T1000 (cell line): ENCODE measurements around the gene AFG1L.
"Not testable (repeated sequence)": the region's sequence is repeated elsewhere in the genome, so short reads cannot be mapped to it uniquely, and the experiment has no call there.

Experiments
- DNase-seq: peaks from one replicate; lab custom pipeline; 2025; ENCODE audit warnings: mixed read lengths; lab: John Stamatoyannopoulos, UW

Gene AFG1L

DNA sequence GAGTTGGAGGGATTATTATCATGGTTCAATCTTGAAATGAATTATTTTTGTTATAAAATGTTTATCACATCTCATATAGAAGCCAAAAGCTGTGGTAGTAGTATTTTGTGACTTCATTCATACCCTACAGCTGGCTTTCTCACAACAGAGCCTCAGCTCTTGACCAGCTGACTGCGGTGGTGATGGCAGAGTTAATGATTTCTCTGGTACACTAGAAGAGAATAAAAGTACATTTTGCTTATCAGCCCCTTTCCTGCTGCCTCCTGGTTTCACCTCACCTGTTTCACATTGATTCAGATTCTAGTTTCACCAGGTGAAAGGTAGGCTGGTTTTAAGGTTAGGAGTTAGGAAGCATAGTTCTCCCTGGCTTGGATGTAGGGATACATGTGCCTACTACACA is 55.7 kb downstream of the AFG1L start:
- no peak for DNase-seq

- DNase-seq = no peak
Measured at GRCh38 chr6:108353853-108354252, 59.0 kb downstream of the AFG1L start.

DNA sequence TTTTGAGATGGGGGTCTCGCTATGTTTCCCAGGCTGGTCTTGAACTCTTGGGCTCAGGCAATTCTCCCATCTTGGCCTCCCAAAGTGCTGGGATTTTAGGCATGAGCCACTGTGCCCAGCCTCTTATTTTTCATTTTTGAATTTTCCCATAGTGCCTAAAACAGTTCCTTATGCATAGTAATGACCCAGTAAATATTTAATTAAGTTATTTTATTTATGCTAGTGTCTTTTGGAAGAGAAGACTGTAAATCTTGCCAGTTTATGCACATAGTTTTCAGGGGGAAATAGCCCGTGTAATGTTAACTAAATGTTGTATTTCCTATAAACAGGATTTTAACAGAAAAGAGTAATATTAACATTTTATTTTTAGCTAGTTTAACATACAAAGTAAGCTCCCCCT is 60.3 kb downstream of the AFG1L start:
- no peak for DNase-seq

- DNase-seq = no peak
Measured at GRCh38 chr6:108355890-108356289, 61.0 kb downstream of the AFG1L start.

- no peak for DNase-seq
Measured at GRCh38 chr6:108359901-108360882, 65.3 kb downstream of the AFG1L start.

GRCh38 chr6:108360919-108361311 is 66.1 kb downstream of the AFG1L start:
- no peak for DNase-seq

DNA sequence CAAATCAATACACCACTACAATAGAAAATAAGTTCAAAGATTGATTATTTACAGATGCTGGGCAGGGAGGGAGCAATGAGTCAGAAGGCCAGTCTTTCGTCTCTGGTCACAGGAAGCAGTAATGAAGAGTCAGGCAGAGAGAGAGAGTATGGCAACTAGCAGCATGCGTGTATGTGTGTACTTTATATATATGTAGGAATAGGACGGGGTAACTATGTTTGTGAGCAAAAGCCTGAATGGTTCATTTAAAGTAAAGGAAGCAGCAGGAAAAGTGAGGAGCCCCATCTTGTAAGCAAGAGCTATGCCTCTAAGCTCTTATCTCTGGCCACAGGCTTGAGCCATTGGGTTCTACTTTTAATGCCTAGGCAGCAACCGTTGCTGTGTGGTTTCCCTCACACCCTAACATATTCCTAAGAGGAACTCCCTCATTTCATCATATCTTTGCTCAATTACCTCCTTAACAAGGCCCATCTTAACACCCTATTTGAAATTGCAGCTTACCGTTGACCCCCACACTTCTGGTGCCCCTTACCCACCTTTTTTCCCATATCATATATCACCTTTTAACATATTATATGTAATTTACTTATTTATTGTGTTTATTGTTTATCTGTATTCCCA is 66.6 kb downstream of the AFG1L start:
- DNase-seq = no peak

- DNase-seq = no peak
Measured at GRCh38 chr6:108362455-108362854, 67.6 kb downstream of the AFG1L start.

DNA sequence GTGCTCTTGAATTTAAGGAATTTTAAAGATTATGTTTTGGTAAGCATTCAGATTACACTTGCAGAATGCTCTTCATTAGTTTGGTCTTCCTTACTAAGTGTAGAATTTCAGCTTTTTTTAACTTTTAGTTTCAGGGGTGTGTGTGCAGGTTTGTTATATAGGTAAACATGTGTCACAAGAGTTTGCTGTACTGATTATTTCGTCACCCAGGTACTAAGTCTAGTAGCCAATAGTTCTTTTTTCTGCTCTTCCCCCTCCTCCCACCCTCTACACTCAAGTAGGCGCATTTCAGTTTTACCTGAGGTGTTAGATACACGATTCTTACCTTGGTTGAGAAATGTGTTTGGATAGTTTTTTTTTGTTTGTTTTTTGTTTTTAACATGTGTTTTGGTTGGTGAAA is 68.3 kb downstream of the AFG1L start:
- DNase-seq = no peak

DNA sequence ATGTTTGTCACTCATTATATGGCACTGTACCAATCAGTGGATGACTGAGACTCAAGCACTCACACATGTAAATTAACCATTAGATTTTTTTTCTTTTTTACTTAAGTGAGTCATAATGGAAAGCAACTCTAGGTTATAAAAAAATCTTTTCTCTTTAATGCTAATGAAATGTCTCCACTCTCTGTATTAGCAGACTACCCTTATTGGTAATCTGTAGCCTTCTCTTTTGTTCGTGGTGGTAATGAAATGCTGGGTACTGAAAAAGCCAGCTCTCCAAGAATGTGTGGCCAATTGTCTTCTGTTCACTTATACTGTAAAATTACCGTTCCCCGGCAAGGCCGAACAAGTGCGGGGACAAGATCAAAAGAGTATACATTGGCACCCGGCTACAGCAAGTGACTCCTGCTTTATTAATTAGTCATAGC is 69.0 kb downstream of the AFG1L start:
- no peak for DNase-seq

- no peak for DNase-seq
Measured at GRCh38 chr6:108364470-108364869, 69.6 kb downstream of the AFG1L start.

DNA sequence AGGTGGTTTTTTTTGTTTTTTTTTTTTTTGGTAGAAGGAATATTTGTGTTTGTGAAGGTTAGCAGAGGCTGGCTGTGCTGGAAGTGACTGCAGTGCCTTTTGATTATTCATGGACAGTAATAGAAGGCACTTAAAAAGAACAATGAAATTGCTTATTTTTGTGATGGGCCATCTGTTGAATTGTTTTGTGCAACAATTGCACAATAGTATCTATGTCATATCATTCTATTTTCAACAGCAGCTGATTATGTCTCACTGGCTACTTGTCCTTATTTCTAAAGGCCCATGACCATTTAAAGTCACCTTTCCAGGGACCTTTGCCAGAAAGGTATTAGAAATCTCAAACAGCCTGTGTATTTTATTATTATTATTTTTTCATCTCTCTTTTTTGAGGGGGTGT is 70.6 kb downstream of the AFG1L start:
- DNase-seq = no peak

- no peak for DNase-seq
Measured at GRCh38 chr6:108366236-108366635, 71.4 kb downstream of the AFG1L start.

GRCh38 chr6:108368431-108369030 is 73.7 kb downstream of the AFG1L start:
- DNase-seq = no peak

DNA sequence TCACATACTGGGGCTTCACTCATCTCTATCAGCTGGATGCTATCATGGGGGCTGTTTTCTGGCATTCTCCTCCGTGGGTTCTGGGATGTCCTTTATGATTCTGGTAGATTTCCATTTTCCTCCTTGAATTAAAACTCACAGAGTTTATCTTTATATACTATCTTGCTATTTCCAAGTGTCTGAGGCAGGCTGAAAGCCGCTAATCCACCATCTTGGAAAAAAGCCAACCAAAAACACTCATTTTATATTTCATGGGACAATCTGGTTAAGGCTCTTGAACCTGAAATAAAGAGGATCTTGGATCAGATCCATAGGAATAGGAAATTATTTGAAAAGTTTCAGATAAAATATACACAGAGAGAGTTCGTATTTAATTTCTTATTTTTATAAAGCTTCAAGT is 86.0 kb downstream of the AFG1L start:
- no peak for DNase-seq

DNA sequence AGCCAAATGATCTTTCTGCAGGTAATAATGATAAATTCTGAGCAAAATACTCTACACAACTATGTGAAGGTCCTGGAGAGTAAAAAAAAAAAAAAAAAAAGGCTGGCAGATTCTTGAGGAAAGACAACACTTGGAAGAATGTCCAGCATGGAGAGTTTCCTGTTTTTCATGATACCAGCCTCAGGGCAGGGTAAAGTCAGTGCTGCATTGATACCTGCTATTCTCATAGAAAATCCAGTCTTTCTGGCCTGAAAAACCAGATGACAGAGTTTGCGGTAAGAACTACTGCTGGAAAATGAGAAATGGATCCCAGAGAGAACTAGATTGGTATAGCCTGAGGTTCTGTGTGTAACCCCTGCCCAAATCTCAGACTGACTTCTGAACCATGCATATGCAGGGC is 89.1 kb downstream of the AFG1L start:
- no peak for DNase-seq

DNA sequence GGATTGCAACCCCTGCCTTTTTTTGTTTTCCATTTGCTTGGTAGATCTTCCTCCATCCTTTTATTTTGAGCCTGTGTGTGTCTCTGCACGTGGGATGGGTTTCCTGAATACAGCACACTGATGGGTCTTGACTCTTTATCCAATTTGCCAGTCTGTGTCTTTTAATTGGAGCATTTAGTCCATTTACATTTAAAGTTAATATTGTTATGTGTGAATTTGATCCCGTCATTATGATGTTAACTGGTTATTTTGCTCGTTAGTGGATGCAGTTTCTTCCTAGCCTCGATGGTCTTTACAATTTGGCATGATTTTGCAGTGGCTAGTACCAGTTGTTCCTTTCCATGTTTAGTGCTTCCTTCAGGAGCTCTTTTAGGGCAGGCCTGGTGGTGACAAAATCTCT is 94.3 kb downstream of the AFG1L start:
- DNase-seq = not testable (repeated sequence)

DNA sequence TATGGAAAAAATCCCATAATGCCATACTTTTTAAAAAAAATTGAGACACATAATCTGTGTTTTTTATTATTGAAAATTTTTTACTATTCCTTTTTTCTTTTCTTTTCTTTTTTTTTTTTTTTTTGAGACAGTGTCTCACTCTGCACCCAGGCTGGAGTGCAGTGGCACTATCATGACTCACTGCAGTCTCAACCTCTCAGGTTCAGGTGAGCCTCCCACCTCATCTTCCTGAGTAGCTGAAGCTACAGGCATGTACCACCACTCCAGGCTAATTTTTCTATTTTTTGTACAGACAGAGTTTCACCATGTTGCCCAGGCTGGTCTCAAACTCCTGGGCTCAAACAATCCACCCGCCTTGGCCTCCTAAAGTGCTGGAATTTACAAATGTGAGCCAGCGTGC is 100.4 kb downstream of the AFG1L start:
- DNase-seq = no peak

DNA sequence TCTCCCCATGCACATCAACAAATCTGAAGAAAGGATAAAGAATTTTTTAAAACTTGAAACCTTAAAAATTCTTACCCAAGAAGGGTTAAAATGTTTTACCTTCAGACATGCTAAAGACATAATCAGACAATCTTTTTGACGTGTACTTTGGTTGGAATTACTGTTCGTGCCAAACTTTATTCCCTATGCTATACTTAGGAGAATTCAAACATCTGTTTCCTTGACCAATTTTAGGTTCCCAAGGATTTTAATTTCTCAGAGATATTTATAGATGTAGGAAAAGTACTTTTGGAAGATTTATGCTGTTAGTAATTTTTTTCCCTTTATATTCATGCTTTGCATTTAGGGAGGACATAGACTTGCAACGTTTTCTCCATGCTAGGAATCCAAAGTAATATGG is 108.4 kb downstream of the AFG1L start:
- DNase-seq = no peak

- no peak for DNase-seq
Measured at GRCh38 chr6:108406943-108407342, 112.1 kb downstream of the AFG1L start.

- no peak for DNase-seq
Measured at GRCh38 chr6:108407904-108408827, 113.3 kb downstream of the AFG1L start.

- no peak for DNase-seq
Measured at GRCh38 chr6:108408861-108409260, 114.0 kb downstream of the AFG1L start.
